Measurements from ENCODE around the gene MRPL20.
"Not testable (repeated sequence)": the region's sequence is repeated elsewhere in the genome, so short reads cannot be mapped to it uniquely, and the experiment has no call there.

The MRPL20 gene

DNA sequence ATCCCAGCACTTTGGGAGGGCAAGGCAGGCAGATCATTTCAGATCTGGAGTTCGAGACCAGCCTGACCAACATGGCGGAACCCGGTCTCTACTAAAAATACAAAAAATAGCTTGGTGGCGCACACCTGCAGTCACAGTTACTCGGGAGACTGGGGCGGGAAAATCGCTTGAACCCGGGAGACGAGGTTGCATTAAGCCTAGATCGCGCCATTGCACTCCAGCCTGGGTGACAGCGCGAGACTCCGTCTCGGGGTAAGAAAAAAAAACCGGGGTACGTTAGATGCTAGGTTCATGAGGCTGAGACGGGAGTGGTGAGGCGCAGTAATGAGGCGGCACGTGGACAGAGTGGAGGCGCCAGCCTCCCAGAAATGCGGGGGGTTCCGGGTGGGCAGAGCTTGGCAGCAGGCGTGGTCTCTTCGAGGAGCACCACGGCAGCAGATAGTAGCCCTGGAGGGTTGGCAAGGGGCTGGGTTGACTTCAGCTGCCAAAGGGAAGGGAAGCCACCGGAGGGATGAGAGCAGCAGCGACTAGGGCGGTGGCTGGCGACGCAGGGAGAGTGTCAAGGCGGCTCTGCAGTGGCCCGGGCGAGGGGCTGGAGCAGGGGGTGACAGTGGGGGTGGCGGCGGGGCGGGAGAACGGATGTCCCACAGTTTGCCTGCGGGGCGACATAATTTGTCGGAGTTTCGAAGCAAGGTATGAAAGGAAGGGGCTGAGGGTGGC, 832 bp downstream of the MRPL20 start:
- DNase-seq (ENCODE audit: low read depth) = no peak

DNA sequence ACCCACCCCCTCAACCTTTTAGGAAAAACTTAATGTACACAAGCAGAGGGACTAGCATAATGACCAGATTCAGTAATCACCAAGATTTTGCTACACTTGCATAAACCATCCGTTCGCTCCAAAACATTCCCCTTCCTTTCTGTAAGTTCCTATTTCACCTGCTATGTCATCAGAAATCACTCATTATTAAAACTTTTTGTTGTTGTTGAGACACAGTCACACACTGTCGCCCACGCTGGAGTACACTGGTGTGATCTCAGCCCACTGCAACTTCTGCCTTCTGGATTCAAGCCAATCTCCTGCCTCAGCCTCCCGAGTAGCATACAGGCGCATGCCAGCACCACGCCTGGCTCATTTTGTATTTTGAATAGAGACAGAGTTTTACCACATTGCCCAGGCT, 3.4 kb downstream of the MRPL20 start:
- no peak for DNase-seq (ENCODE audit: low read depth)

- DNase-seq (ENCODE audit: low read depth) = not testable (repeated sequence)
Measured at GRCh38 chr1:1402901-1403392, 4.1 kb downstream of the MRPL20 start.

DNA sequence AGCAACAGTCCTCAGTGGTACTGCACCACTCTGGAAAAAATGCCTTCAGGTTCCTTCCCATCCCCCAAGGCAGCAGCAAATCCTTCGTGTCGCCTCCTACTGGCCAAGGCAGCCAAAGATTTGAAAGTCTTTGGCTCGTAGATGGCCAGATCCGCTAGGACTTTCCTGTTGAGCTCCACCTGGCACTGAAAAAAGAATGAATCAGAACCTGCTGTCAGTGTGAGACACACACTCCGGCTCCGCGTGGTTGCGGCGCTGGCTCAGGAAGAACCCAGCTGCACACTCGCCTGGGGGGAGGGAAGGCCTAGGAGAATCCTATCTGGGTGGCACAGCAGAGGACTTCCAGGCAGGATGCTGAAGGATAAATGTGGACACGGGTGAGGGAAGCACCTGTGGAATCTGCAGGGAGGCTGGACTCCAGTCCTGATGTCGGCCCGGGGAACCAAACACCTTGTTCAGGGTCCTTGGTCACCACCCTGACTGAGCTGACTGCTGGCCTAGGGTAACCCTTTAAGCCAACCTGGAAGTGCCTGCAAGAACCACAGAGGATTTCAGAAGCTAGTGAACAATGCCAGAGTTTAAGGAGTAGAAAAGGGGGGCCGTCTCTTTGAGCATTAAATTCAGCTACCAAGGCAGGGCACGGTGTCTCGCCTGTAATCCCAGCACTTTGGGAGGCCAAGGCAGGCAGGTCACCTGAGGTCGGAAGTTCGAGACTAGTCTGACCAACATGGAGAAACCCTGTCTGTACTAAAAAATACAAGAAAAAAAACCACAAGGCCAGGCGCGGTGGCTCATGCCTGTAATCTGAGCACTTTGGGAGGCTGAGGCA, 4.8 kb downstream of the MRPL20 start:
- DNase-seq (ENCODE audit: low read depth) = peak; percentile 29

GRCh38 chr1:1401457-1402010, 5.6 kb downstream of the MRPL20 start:
- no peak for DNase-seq (ENCODE audit: low read depth)

DNA sequence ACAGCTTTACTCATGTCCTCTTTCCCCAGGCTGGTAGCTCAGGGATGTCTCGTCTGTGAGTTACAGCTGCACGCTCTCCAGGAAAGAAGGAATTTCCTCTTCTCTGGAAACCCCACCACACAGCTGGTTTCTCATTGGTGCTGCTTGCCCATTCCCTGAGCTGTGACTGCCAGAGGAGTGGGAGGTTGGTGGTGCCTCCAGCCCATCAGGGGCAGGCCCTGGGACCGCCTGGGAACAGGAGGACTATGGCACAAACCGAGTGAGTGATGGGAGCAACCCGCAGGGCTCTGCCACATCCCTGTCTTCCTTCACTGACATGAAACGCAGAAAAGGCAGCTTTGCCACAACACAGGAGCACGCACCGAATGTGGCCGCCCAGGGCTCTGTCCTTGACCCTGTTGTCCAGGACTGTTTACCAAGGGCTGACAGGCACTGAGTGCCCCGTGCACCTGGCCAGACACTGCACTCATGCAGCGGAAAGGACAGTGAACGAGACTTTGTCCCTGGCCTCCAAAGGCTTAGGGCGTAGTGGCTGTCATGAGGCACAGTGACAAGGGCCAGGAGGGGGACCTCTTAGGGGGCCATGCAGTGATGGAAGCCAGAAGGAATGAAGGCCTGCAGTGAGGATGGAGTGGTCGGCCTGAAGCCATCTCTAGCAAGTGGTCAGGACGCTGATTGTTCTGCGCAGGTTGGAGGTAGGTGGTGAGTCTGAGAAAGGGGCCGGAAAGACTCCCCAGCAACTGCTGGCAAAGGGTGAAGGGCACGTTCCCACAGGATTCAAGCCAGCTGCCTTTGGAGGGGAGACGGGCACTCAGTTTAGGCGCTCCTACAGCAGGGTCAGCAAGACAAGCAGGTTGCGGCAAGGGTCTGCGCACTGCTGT, 6.3 kb downstream of the MRPL20 start:
- no peak for DNase-seq (ENCODE audit: low read depth)

DNA sequence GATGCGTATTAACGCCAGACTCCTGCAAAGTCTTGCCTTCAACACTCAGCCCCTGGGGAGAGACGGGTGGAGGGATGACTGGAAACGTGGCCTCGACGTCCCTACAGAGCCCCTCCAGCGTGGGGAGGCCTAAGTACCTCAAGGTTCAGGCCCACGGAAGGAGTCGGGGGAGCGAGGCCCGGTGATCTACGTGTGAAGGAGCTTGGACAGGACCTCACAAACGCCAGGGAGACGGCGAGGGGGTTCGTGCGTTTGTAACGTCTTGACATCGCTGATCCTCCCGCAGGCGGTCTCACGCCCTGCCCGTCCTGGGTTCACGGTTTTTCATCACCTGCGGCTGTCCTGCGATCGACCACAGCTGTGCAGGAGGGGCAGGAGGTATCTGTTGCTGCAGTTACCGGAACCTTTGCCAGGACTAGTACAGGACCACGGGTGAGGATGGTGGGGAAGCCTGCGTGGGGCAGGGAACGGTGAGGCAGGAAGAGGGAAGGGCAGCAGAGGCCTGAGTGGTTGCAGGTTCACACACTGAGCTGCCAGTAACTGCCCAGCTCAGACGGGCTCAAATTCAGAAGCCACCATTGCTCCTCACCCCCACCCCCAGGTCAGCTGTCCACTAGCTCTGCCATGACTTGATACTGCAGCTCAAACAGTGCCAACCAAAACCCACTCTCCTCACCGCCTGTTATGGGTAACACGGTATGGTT, 7.1 kb downstream of the MRPL20 start:
- DNase-seq (ENCODE audit: low read depth) = no peak

DNA sequence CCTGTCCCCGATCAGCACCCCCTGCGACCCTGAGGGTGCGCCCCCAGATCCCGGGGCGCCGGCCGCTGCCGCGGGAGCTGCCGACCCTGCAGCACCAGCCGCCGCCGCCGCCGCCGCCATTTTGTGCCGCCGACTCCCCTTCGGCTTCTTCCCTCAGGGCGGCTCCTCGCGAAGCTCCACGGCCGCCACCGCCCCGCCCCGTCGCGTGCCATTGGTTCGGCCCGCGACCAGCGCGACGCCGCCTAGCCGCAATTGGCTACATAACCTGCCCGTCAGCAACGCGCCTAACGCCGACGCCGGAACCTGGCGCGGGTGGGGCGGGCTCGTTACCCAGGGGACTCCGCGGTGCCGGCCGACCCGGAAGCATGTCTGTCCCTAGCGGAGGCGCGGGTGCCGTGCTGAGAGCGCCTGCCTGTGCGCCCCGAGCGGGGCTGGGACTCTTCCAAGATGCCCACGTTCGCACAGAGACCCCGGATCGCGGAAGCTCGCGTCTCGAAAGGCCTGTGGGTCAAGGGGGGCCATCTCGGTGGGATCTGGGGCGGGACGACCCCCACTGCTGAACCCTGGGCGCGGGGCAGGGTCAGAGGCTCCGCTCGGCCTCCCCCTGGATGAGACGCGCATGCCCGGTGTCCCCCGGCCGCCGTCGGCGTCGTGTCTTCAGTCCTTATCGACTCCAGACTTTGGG, 7.8 kb downstream of the MRPL20 start, which contains the start of gene CCNL2:
Gene CCNL2, minus strand, starts transcription at position 149 of the 685 bp plus-strand sequence. Its CDS starts 29 bp downstream, at position 120.
- DNase-seq (ENCODE audit: low read depth) = peak; percentile 94

DNA sequence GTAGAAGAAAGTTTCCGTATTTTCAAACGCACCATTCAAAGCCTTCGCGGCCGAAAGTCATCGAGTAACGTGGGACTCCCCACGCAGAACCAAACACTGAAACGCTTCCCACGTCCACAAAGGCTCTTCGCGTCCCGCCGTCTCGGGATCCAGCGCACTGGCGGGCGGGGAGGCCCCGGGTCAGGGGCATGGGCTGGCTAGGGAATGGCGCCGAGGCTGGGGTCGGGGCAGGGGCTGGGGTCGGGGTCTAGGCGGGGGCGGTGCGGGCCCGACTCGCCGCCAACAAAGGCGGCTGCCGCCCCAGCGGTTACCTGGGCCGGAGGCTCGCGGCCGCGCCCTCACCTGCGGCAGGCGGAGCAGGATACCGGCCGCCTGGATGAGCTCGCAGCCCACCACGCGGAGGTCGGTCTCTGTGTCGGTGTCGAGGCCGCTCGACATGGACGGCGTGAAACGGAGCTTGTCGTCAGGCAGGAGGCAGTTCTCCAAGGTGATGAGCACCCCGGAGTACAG, 8.4 kb downstream of the MRPL20 start:
- no peak for DNase-seq (ENCODE audit: low read depth)

DNA sequence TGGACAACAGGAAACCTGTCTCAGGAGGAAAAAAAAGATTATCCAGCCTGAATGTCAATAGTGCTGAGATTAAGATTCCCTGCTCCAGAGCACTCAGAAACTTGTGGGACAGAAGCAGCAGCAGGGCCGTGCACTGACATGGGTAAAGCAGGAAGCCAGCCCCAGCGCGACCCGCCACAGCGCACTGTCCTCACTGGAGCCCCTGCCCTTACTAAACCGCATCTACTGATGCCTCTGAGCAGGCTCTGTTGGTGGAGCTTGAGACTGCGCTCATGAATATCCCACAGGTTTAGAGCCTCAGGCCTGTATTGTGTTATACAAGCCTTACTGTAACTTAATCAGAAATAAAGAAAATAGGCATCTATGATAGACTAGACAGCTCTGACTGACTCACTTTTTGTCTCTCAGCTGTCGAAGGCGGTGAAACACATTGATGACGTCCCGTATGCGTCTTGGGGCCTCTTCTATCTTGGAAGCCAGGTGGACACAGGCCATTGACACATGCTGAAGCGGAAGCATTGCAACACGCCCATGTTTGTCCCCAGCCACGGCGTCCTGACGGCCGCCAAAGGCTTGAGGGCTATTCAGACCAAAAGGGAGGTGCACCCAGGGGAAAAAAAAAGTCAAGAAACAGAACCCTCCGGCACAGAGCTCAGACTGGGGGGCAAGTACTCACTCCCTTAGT, 9.1 kb downstream of the MRPL20 start:
- no peak for DNase-seq (ENCODE audit: low read depth)

GRCh38 chr1:1395166-1395565, 11.9 kb downstream of the MRPL20 start:
- DNase-seq (ENCODE audit: low read depth) = no peak

- DNase-seq (ENCODE audit: low read depth) = no peak
Measured at GRCh38 chr1:1394116-1394515, 13.0 kb downstream of the MRPL20 start.

- DNase-seq (ENCODE audit: low read depth) = no peak
Measured at GRCh38 chr1:1393428-1393827, 13.7 kb downstream of the MRPL20 start.

GRCh38 chr1:1393014-1393413, 14.1 kb downstream of the MRPL20 start:
- no peak for DNase-seq (ENCODE audit: low read depth)

DNA sequence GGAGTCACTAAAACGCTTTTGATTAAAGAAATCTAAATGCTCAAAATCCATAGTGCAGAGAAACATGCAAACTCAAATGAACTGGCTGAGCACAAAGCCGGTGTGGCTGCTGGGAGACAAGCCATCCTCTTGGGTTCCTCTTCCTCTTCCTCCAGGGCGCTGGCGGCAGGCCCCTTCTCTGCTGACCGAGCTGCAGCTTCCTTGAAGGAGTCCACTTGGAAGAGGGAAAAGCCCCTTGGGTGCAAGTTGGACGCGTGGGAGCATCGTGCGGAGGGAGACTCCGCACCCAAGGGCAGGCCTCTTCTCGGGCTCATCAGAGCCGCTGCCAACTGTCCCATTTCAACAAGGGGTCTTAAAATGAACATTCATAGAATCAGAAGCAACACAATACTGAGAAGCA, 15.9 kb downstream of the MRPL20 start:
- DNase-seq (ENCODE audit: low read depth) = no peak

GRCh38 chr1:1390675-1391074, 16.4 kb downstream of the MRPL20 start:
- DNase-seq (ENCODE audit: low read depth) = no peak

- DNase-seq (ENCODE audit: low read depth) = no peak
Measured at GRCh38 chr1:1388078-1388472, 19.0 kb downstream of the MRPL20 start.

GRCh38 chr1:1387098-1388077, 19.7 kb downstream of the MRPL20 start:
- DNase-seq (ENCODE audit: low read depth) = no peak

DNA sequence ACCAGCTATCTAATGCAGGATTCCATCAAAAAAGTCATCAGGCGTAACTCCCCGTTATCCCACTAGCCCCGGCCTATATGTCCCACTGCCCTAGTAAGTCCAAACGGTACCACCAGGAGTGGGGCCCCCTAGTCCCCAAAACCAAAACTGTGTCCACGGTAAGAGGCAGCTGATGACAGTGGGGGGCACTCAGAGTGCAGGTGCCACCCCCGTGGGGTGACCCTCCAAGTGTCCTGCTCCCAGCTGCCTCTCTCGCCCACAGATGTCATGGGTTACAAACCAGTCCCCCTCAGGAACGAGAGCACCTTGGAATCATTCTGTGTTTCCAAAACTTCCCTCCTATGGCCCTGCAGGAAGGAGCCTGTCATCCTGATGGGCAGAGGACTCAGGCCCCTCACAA, 21.2 kb downstream of the MRPL20 start:
- no peak for DNase-seq (ENCODE audit: low read depth)
